Measurements from ENCODE around the gene QPCT.
A peak's percentile ranks its signal among the peaks of the same experiment; 100 is the strongest.
"Not testable (repeated sequence)": the region's sequence is repeated elsewhere in the genome, so short reads cannot be mapped to it uniquely, and the experiment has no call there.

The QPCT gene

GRCh38 chr2:37375741-37376288 lies 31.4 kb downstream of the QPCT start:
- H3K4me3 ChIP-seq (ENCODE audit: low read depth, low read length), result no peak overlapping the region
- TF ChIP-seq CTCF (IDR thresholded peaks at IDR 0.05; ENCODE audit: borderline replicate concordance, insufficient read depth, low read depth, low read length), result no peak

DNA sequence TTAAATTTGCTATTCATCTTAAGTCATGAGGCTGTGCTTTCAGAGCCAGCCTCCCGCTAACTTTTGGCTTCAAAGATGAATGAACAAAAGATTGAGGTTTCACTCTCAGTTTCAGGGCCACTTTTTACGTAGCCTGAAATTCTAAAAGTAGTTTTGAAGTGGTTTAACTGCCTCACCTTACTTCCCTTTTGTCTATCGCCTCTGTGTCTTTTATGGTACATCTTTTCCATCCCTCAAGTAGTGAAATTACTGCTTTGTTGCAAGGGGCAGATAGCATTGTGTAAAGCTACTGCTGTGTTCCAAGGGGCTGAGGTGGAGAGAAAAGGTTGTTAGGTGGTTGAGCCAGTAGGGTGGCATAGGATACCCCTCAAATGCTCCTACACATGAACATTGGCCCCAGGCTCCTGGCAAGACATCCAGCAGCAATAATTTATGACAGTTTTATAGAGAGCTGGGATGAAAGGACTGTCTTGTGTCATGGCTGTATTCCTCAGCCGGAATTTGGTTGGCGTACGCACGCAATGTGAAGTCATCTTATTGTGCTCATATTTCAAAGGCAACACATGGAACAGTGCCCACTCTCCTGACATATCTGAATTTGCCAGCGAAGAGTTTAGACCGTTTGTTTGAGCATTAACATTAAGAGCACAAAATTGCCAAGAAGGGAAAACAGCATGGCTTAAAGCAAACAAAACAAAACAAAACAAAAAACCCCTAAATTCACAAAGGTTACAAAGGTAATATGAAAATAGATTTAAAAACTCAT lies 32.2 kb downstream of the QPCT start:
- H3K4me3 ChIP-seq (ENCODE audit: low read depth, low read length), result peak overlapping the region; percentile 24
- TF ChIP-seq CTCF (IDR thresholded peaks at IDR 0.05; ENCODE audit: borderline replicate concordance, insufficient read depth, low read depth, low read length), result no peak

- TF ChIP-seq CTCF (IDR thresholded peaks at IDR 0.05; ENCODE audit: borderline replicate concordance, insufficient read depth, low read depth, low read length), result no peak
- no peak overlapping the region for H3K4me3 ChIP-seq (ENCODE audit: low read depth, low read length)
Observed at GRCh38 chr2:37377187-37377532, 32.7 kb downstream of the QPCT start.

GRCh38 chr2:37378411-37378810 lies 34.0 kb downstream of the QPCT start:
- no peak overlapping the region for H3K4me3 ChIP-seq (ENCODE audit: low read depth, low read length)
- no peak for TF ChIP-seq CTCF (IDR thresholded peaks at IDR 0.05; ENCODE audit: borderline replicate concordance, insufficient read depth, low read depth, low read length)

DNA sequence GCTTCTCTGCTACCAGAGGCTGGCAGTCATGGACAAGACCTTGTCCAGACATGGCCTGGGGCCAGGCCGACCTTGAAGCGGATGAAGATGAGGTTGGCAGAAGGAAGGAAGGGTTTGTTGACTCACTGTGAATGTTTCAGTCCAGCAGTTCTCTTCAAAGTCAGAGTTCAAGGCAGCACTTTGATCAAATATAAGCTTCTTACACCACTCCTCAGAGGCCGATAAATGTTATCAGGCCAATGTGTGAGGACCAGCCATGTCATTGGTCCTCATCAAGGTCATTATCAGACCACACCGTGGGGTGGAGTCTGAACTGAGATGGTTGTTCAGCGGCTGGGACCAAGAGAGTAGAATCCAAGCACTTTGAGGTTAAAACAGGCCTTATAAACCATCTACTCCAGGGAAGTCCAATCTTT lies 35.5 kb downstream of the QPCT start:
- no peak overlapping the region for H3K4me3 ChIP-seq (ENCODE audit: low read depth, low read length)
- no peak for TF ChIP-seq CTCF (IDR thresholded peaks at IDR 0.05; ENCODE audit: borderline replicate concordance, insufficient read depth, low read depth, low read length)

- H3K4me3 ChIP-seq (ENCODE audit: low read depth, low read length), result not testable (repeated sequence)
Observed at GRCh38 chr2:37380787-37381186, 36.4 kb downstream of the QPCT start.

DNA sequence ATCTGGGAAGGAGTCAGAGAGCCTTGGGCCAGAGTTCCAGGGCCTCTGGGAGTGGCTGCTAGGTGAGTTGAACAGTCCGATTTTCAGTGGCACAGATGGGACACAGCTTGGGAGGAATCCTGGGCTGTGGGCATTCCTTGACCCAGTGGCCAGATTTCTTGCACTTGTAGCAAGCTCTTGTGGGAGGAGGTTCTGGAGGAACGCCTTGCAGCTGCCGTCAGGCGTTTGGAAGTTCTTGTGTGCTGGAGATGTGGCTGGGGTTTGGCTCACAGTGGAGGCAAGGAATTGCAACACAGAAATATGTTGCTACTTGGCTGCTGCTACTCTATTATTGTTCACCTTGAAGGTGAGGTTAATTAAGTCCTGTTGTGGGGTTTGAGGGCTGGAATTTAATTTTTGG lies 39.8 kb downstream of the QPCT start:
- not testable (repeated sequence) for H3K4me3 ChIP-seq (ENCODE audit: low read depth, low read length)

GRCh38 chr2:37387148-37387835 lies 42.9 kb downstream of the QPCT start:
- H3K4me3 ChIP-seq (ENCODE audit: low read depth, low read length), result no peak overlapping the region
- no peak for TF ChIP-seq CTCF (IDR thresholded peaks at IDR 0.05; ENCODE audit: borderline replicate concordance, insufficient read depth, low read depth, low read length)

Measured in GM12875 (cell line).